ENCODE results near the gene TENT4A. TPM values are rescaled to one million over a fixed set of nuclear protein-coding genes. Genes with fewer than 3 reads are reported as not detected.

The TENT4A gene
- total RNA-seq, 1 experiment from 2014 or later = 32.3 TPM

- no peak for TF ChIP-seq CTCF (IDR thresholded peaks at IDR 0.05; ENCODE audit: insufficient read depth in 1 of 2, low read depth in 1 of 2, low read length in 1 of 2, severe bottlenecking in 1 of 2, unreplicated experiment in 1 of 2)
- Histone ChIP-seq H3K9me3 (no peaks in the 10 kb centered on the region), H3K27me3 (replicated peaks; ENCODE audit: control insufficient read depth, insufficient read depth, low read length) (no peaks in the 10 kb centered on the region), H3K4me3 (ENCODE audit: low read depth, low read length) (no peak overlapping the region), H3K36me3 (ENCODE audit: control insufficient read depth, insufficient read depth, low read length) (0 out of 2 replicates have a peak, but pooled peaks cover 2% of the 10 kb centered on the region), H3K4me1 (no peaks in the 10 kb centered on the region)
- no TSS peak for BruUV-seq (replicated peaks)
- intact Hi-C loops (cut with micrococcal nuclease; ENCODE audit: unreplicated experiment) = no loop called here
- DNase-seq = no peak
- H3K27me3 Mint-ChIP-seq (ENCODE audit: insufficient read depth, unreplicated experiment) = no peaks in the 10 kb centered on the region
- H3K36me3 Mint-ChIP-seq (ENCODE audit: insufficient read depth, unreplicated experiment) = peaks cover 43% of the 10 kb centered on the region
- CTCF ChIA-PET = no interaction called here
- no peak overlapping the region for H3K4me3 Mint-ChIP-seq (ENCODE audit: unreplicated experiment)
- H3K4me1 Mint-ChIP-seq (ENCODE audit: low read depth, unreplicated experiment) = peaks cover 8% of the 10 kb centered on the region
- no peak overlapping the region for H3K27ac Mint-ChIP-seq (ENCODE audit: unreplicated experiment)
- no peaks in the 10 kb centered on the region for H3K9me3 Mint-ChIP-seq (ENCODE audit: unreplicated experiment)
- POLR2A ChIA-PET = no interaction called here
Observed at GRCh38 chr5:6722015-6722414, 8.8 kb downstream of the TENT4A start.

GRCh38 chr5:6723122-6723815 lies 10.0 kb downstream of the TENT4A start:
- Mint-ChIP-seq H3K27ac (ENCODE audit: unreplicated experiment) (no peak overlapping the region), H3K4me3 (ENCODE audit: unreplicated experiment) (no peak overlapping the region), H3K36me3 (ENCODE audit: insufficient read depth, unreplicated experiment) (peaks cover 42% of the 10 kb centered on the region), H3K9me3 (ENCODE audit: unreplicated experiment) (no peaks in the 10 kb centered on the region), H3K27me3 (ENCODE audit: insufficient read depth, unreplicated experiment) (no peaks in the 10 kb centered on the region), H3K4me1 (ENCODE audit: low read depth, unreplicated experiment) (peaks cover 16% of the 10 kb centered on the region)
- Histone ChIP-seq H3K36me3 (ENCODE audit: control insufficient read depth, insufficient read depth, low read length) (0 out of 2 replicates have a peak, but pooled peaks cover 1% of the 10 kb centered on the region), H3K27me3 (replicated peaks; ENCODE audit: control insufficient read depth, insufficient read depth, low read length) (no peaks in the 10 kb centered on the region), H3K4me3 (ENCODE audit: low read depth, low read length) (no peak overlapping the region), H3K4me1 (no peaks in the 10 kb centered on the region), H3K9me3 (no peaks in the 10 kb centered on the region)
- POLR2A ChIA-PET = no interaction called here
- no peak for DNase-seq
- TF ChIP-seq CTCF (IDR thresholded peaks at IDR 0.05; ENCODE audit: insufficient read depth in 1 of 2, low read depth in 1 of 2, low read length in 1 of 2, severe bottlenecking in 1 of 2, unreplicated experiment in 1 of 2) = no peak
- intact Hi-C loops (cut with micrococcal nuclease; ENCODE audit: unreplicated experiment) = no loop called here
- BruUV-seq (replicated peaks) = no TSS peak
- CTCF ChIA-PET = no interaction called here

GRCh38 chr5:6723816-6724300 lies 10.6 kb downstream of the TENT4A start:
- Histone ChIP-seq H3K4me1 (no peaks in the 10 kb centered on the region), H3K27me3 (replicated peaks; ENCODE audit: control insufficient read depth, insufficient read depth, low read length) (no peaks in the 10 kb centered on the region), H3K36me3 (ENCODE audit: control insufficient read depth, insufficient read depth, low read length) (no peaks in the 10 kb centered on the region), H3K9me3 (no peaks in the 10 kb centered on the region), H3K4me3 (ENCODE audit: low read depth, low read length) (no peak overlapping the region)
- no peak overlapping the region for H3K27ac Mint-ChIP-seq (ENCODE audit: unreplicated experiment)
- no peaks in the 10 kb centered on the region for H3K9me3 Mint-ChIP-seq (ENCODE audit: unreplicated experiment)
- intact Hi-C loops (cut with micrococcal nuclease; ENCODE audit: unreplicated experiment) = no loop called here
- ChIA-PET POLR2A (no interaction called here), CTCF (no interaction called here)
- H3K27me3 Mint-ChIP-seq (ENCODE audit: insufficient read depth, unreplicated experiment) = no peaks in the 10 kb centered on the region
- DNase-seq = no peak
- peaks cover 36% of the 10 kb centered on the region for H3K36me3 Mint-ChIP-seq (ENCODE audit: insufficient read depth, unreplicated experiment)
- peaks cover 14% of the 10 kb centered on the region for H3K4me1 Mint-ChIP-seq (ENCODE audit: low read depth, unreplicated experiment)
- no peak overlapping the region for H3K4me3 Mint-ChIP-seq (ENCODE audit: unreplicated experiment)
- TF ChIP-seq CTCF (IDR thresholded peaks at IDR 0.05; ENCODE audit: insufficient read depth in 1 of 2, low read depth in 1 of 2, low read length in 1 of 2, severe bottlenecking in 1 of 2, unreplicated experiment in 1 of 2) = no peak
- BruUV-seq (replicated peaks) = no TSS peak

Data from Caco-2 (cell line).